K562 (cell line): ENCODE measurements around the gene LRRC37A3. TPM values are rescaled to one million over a fixed set of nuclear protein-coding genes. Genes with fewer than 3 reads are reported as not detected.

Experiments used
- ATAC-seq: fragments of 200-7000 bp; cut with Tn5 transposase; 3 replicates; pipeline ENCODE4 v1.9.1; 2020; ENCODE audit warnings: moderate library complexity
- BruUV-seq: library from RNA; stranded (reverse); fragments of 400-500 nt; replicated peaks from 2 replicates; lab custom pipeline; 2021; lab: Mats Ljungman, UMichigan
- CTCF ChIA-PET: fragments of 300-600 bp; formaldehyde crosslinking; extraction: SDS; loops from one replicate; lab custom pipeline; 2021; ENCODE audit warnings: low intra/inter-chr PET ratio; lab: Yijun Ruan, JAX
- POLR2A ChIA-PET: fragments of 300-600, 350-650 bp; sonication (Branson Sonifier 250); formaldehyde crosslinking; extraction: SDS; loops from one replicate; lab custom pipeline; 2021; ENCODE audit warnings: antibody characterized with exemption, inconsistent platforms; lab: Yijun Ruan, JAX
- DNase-seq, 4 experiments: peaks; one replicate each; pipeline versions ENCODE4 v3.0.0 to v3.0.0-alpha.2; 2011 to 2018; ENCODE audit warnings: low spot score in 3 of 4, mixed read lengths in 3 of 4; ENCODE audit errors: extremely low read depth in 1 of 4
- FAIRE-seq: peaks from 2 replicates; lab custom pipeline; 2011; peaks lifted over from hg19 to GRCh38; lab: Jason Lieb, UNC
- H2AFZ ChIP-seq: 2 replicates; pipeline ENCODE4 v1.6.0; 2011; ENCODE audit warnings: low read depth, low read length, control low read depth, inconsistent platforms
- H3K27ac ChIP-seq: fragments of 200-600 bp; 3 replicates; pipeline ENCODE4 v1.8.0; 2011; ENCODE audit warnings: low read depth, mild to moderate bottlenecking, control low read depth, inconsistent platforms, low read length, moderate library complexity, mixed read lengths; ENCODE audit errors: extremely low read depth
- H3K27me3 ChIP-seq, 2 experiments: fragments of 300-600 bp in 1 of 2; 2 replicates in 1 of 2; 3 replicates in 1 of 2; pipeline versions ENCODE4 v1.6.0 to v1.8.0; 2011; ENCODE audit warnings: inconsistent platforms in 2 of 2, low read length in 2 of 2, mild to moderate bottlenecking in 1 of 2, mixed read lengths in 1 of 2, moderate library complexity in 1 of 2; ENCODE audit not compliant: control insufficient read depth in 2 of 2, insufficient read depth in 2 of 2
- H3K36me3 ChIP-seq: fragments of 300-600 bp; 3 replicates; pipeline ENCODE4 v1.8.0; 2011; ENCODE audit warnings: mild to moderate bottlenecking, low read length, inconsistent platforms; ENCODE audit not compliant: control insufficient read depth, insufficient read depth
- H3K4me1 ChIP-seq, 2 experiments: fragments of 200-600 bp in 1 of 2; replicated peaks in 1 of 2; 2 replicates in 1 of 2; 3 replicates in 1 of 2; pipeline versions ENCODE4 v1.5.1 to v1.8.0; 2011; ENCODE audit warnings: inconsistent platforms in 2 of 2, low read length in 2 of 2, mild to moderate bottlenecking in 1 of 2, mixed read lengths in 1 of 2, moderate library complexity in 1 of 2; ENCODE audit not compliant: control insufficient read depth in 2 of 2, insufficient read depth in 2 of 2
- H3K4me2 ChIP-seq: 2 replicates; pipeline ENCODE4 v1.6.1; 2011; ENCODE audit warnings: low read length, control low read depth, inconsistent platforms, mixed read lengths; ENCODE audit not compliant: insufficient read depth
- H3K4me3 ChIP-seq: fragments of 200-600 bp; sonication (generic), shearing (Covaris generic); 2 replicates; pipeline ENCODE4 v1.5.1; 2016; ENCODE audit warnings: control low read depth, inconsistent platforms
- H3K79me2 ChIP-seq: fragments of 200-600 bp; 3 replicates; pipeline ENCODE4 v1.8.0; 2011; ENCODE audit warnings: low read length, inconsistent platforms; ENCODE audit not compliant: control insufficient read depth, insufficient read depth
- H3K9ac ChIP-seq, 2 experiments: 2 replicates each; pipeline versions ENCODE4 v1.6.0 to v1.6.1; 2011; ENCODE audit warnings: low read depth in 2 of 2, low read length in 2 of 2, control low read depth in 1 of 2, inconsistent platforms in 1 of 2, mild to moderate bottlenecking in 1 of 2, mixed read lengths in 1 of 2; ENCODE audit not compliant: insufficient read depth in 1 of 2
- H3K9me1 ChIP-seq: one replicate; pipeline ENCODE4 v1.6.0; 2011; ENCODE audit warnings: inconsistent platforms, mild to moderate bottlenecking, low read length, moderate library complexity; ENCODE audit not compliant: control insufficient read depth, insufficient read depth
- H3K9me3 ChIP-seq: replicated peaks from 2 replicates; pipeline ENCODE4 v1.5.1; 2011; ENCODE audit warnings: low read depth, low read length, inconsistent platforms; ENCODE audit not compliant: control insufficient read depth, insufficient read depth
- H4K20me1 ChIP-seq: replicated peaks from 2 replicates; pipeline ENCODE4 v1.6.1; 2011; ENCODE audit warnings: low read length, inconsistent platforms, mixed read lengths; ENCODE audit not compliant: control insufficient read depth, insufficient read depth
- AFF4 ChIP-seq: sonication (generic); formaldehyde crosslinking; IDR thresholded peaks from 2 replicates; pipeline ENCODE4 v1.8.0; 2023; ENCODE audit warnings: mild to moderate bottlenecking, missing genetic modification reagents
- HDAC1 ChIP-seq, 2 experiments: fragments of 450-650 bp; IDR thresholded peaks; 2 replicates each; pipeline ENCODE4 v1.6.1; 2016 to 2017; ENCODE audit warnings: inconsistent platforms in 1 of 2, mild to moderate bottlenecking in 1 of 2, moderate library complexity in 1 of 2
- JUND ChIP-seq, 2 experiments: IDR thresholded peaks; 2 replicates in 1 of 2; 3 replicates in 1 of 2; pipeline ENCODE4 v1.6.1; 2011; ENCODE audit warnings: borderline replicate concordance in 2 of 2, low read depth in 2 of 2, low read length in 2 of 2, improper control_type of control experiment in 1 of 2, missing biosample characterization in 1 of 2, missing genetic modification characterization in 1 of 2, missing genetic modification reagents in 1 of 2
- in situ Hi-C: fragments of 300-500 bp; cut with MboI; formaldehyde crosslinking; loops from 4 replicates; pipeline ENCODE4 v1.15.0; 2018; ENCODE audit warnings: inconsistent platforms, mixed read lengths
- intact Hi-C: fragments of 100-400 bp; cut with micrococcal nuclease; formaldehyde crosslinking; loops from 2 replicates; pipeline ENCODE4 v1.14.2; 2022
- polyA plus RNA-seq, 8 experiments: library from polyadenylated mRNA; depleted of rRNA in 4 of 8; stranded (reverse) in 5 of 8; unstranded in 3 of 8; fragments of >200 nt; fragmentation: Nextera tagmentation in 2 of 8; fragmentation: Illumina TruSeq in 1 of 8; extraction: Ambion mirVana in 2 of 8; extraction: Trizol in 1 of 8; gene quantifications; 2 replicates each; pipeline versions ENCODE4 v1.2.1 to v1.2.3, GENCODE V29; 2011 to 2014; ENCODE audit warnings: inconsistent platforms in 1 of 8, missing spikeins in 1 of 8
- total RNA-seq, 7 experiments: library from RNA; depleted of rRNA in 6 of 7; stranded (reverse); fragments of >200 nt in 6 of 7; fragmentation: Illumina TruSeq in 2 of 7; extraction: Trizol in 2 of 7; gene quantifications; 2 replicates each; pipeline versions ENCODE4 v1.2.1 to v1.2.3, GENCODE V29; 2011 to 2021; ENCODE audit warnings: low replicate concordance in 1 of 7
- TF ChIP-seq, protein P1 (sequence below), 3 experiments: fragments of 200-800 bp in 1 of 3; fragments of 250-450 bp in 1 of 3; fragments of 450-650 bp in 1 of 3; sonication (Bioruptor Pico) in 1 of 3; sonication (Bioruptor generic) in 1 of 3; formaldehyde crosslinking in 1 of 3; IDR thresholded peaks; 2 replicates each; pipeline versions ENCODE4 v1.6.1 to v1.8.0; 2016 to 2022; ENCODE audit warnings: mild to moderate bottlenecking in 2 of 3, missing genetic modification characterization in 2 of 3, missing compliant biosample characterization in 1 of 3, moderate library complexity in 1 of 3

The LRRC37A3 gene
- total and polyA plus RNA-seq, 9 of the 15 experiments (the other 6 are each of a cell fraction or from before 2014, with no cell fraction given) = 0.14 to 5.9 (median 2.2) TPM

- TF ChIP-seq JUND (IDR thresholded peaks at IDR 0.05; ENCODE audit: borderline replicate concordance, low read depth, low read length) = peak; percentile 26; the same call in 1 of the 2 replicates
- TF ChIP-seq JUND (tag; IDR thresholded peaks at IDR 0.05; ENCODE audit: borderline replicate concordance, low read depth, low read length) = peak; percentile 39; the same call in 1 of the 3 replicates
- no peak for TF ChIP-seq HDAC1 (IDR thresholded peaks at IDR 0.05)
These were observed 19.7 kb upstream of the LRRC37A3 start (continued) for GRCh38 chr17:64938925-64939474.

DNA sequence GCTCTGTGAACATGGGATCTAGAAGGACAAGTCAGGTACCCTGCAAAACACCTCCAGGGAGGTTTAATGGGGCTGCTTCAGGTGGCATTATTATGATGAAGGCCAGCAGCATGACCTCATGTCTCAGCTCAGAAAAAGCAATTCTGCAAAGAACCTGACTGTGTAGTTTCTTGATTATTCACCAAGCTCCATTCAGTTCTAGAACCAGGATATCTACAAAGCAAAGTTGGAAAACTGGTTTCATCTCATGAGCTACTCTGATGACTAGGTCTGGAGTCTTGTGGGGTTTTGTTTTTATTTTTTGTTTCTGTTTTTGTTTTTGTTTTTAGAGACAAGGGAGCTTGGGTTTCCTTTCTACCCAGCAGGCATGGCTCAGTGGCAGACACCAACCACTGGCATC, 19.0 kb upstream of the LRRC37A3 start:
- BruUV-seq = no TSS peak

More for the DNA sequence above, 19.0 kb upstream of the LRRC37A3 start:
- no peaks in the 10 kb centered on the region for H3K27me3 ChIP-seq
- H4K20me1 ChIP-seq = no peaks in the 10 kb centered on the region
- no peaks in the 10 kb centered on the region for H3K9me1 ChIP-seq
- POLR2A ChIA-PET = interaction anchor here (0.8 to 1.2 kb wide), 2 partner anchors 18 to 23 kb away, joined by 3 read pairs; no protein-coding TSS in a partner anchor
- in situ Hi-C loops = no loop called here
- FAIRE-seq = peak; percentile 70
- H3K9ac ChIP-seq = no peak overlapping the region
- no peak for DNase-seq
- no peaks in the 10 kb centered on the region for H3K9me3 ChIP-seq
- no peak overlapping the region for H3K27ac ChIP-seq
- no peak overlapping the region for H3K4me2 ChIP-seq
- no peak for ATAC-seq
- TF ChIP-seq AFF4 (CRISPR knock-in tag) = no peak
- TF ChIP-seq, protein P1, sequence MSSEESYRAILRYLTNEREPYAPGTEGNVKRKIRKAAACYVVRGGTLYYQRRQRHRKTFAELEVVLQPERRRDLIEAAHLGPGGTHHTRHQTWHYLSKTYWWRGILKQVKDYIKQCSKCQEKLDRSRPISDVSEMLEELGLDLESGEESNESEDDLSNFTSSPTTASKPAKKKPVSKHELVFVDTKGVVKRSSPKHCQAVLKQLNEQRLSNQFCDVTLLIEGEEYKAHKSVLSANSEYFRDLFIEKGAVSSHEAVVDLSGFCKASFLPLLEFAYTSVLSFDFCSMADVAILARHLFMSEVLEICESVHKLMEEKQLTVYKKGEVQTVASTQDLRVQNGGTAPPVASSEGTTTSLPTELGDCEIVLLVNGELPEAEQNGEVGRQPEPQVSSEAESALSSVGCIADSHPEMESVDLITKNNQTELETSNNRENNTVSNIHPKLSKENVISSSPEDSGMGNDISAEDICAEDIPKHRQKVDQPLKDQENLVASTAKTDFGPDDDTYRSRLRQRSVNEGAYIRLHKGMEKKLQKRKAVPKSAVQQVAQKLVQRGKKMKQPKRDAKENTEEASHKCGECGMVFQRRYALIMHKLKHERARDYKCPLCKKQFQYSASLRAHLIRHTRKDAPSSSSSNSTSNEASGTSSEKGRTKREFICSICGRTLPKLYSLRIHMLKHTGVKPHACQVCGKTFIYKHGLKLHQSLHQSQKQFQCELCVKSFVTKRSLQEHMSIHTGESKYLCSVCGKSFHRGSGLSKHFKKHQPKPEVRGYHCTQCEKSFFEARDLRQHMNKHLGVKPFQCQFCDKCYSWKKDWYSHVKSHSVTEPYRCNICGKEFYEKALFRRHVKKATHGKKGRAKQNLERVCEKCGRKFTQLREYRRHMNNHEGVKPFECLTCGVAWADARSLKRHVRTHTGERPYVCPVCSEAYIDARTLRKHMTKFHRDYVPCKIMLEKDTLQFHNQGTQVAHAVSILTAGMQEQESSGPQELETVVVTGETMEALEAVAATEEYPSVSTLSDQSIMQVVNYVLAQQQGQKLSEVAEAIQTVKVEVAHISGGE (CRISPR knock-in tag; IDR thresholded peaks at IDR 0.05) = 0 out of 6 replicates have a peak, but pooled peaks of 1 of the 3 experiments have one; percentile 19
- H3K4me3 ChIP-seq = no peak overlapping the region
- CTCF ChIA-PET = interaction anchor here (1.4 kb wide), 1 partner anchor 90 kb away, joined by 4 read pairs; no protein-coding TSS in a partner anchor
- H3K79me2 ChIP-seq = no peaks in the 10 kb centered on the region
- H3K36me3 ChIP-seq = 0 out of 3 replicates have a peak, but pooled peaks cover 2% of the 10 kb centered on the region
- intact Hi-C loops = loop anchor here (2.0 to 5.0 kb wide), 3 partner anchors 19 to 161 kb away; partner anchors contain the start of gene LRRC37A3
- H2AFZ ChIP-seq = no peak overlapping the region
- peaks cover 8 to 12% of the 10 kb centered on the region in 2 experiments; a peak in 4 of 5 replicates for H3K4me1 ChIP-seq
